Activated CD4-positive, alpha-beta T cell treated with anti-CD3 and anti-CD28 coated beads for 48 hours (primary cell): ENCODE results near the gene ITGAD.
A peak's percentile ranks its signal among the peaks of the same experiment; 100 is the strongest.

ENCODE experiments used
- DNase-seq: peaks from one replicate; pipeline ENCODE4 v3.0.0-alpha.2; 2020

The ITGAD gene

DNA sequence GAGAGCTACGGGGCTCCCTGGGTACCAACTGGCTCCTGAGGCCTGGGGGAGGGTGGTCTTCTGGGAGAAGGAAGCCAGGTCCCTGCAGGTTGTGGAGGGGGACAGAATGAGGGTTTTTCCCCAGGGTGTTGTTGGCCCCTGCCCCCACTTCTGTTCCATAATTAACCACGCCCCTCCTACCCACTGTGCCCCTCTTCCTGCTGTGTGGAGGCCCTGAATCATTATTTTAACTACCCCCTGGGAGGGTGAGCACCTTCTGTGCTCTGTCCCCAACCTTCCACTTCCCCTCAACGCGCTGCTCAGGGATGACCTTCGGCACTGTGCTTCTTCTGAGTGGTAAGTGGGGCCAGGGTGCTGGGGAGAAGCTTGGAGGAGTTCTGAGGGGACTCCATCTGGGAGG lies at the start of gene ITGAD:
ITGAD (plus strand) TSS at position 280 of the 400 bp plus-strand sequence; CDS start at position 306, 26 bp downstream.
- DNase-seq, result no peak

DNA sequence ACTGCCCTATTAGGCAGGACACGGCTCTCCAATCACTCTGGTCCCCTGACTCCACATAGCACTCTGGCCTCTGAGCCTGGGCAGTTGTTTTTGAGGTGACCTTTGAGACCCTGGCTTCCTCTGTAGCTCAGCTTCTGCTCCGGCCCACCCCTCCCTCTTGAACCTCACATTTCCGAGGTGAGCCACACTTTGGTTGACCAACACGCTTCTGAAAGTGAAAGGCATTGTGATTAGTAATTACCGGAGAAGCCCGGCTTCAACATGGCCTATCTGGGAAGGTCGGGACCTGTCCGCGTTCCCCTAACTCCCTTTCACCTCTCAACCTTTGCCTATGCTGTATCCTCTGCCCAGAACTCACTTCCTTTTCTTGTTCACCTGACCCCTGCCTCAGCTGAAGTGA lies 48.4 kb upstream of the ITGAD start:
- no peak for DNase-seq

DNA sequence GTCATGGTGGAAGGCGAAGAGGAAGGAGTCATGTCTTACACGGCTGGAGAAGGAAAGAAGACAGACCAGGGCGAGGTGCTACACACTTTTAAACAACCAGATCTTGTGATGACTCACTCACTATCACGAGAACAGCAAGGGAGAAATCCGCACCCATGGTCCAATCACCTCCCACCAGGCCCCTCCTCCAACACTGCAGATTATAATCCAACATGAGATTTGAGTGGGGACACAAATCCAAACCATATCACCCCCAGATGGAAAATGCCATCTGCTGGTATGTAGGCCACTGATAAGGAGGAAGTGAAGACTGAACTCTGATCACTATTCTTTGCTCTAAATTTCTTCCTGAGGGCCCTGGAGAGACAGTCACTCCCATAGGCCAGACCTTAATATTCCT lies 45.7 kb upstream of the ITGAD start:
- no peak for DNase-seq

DNA sequence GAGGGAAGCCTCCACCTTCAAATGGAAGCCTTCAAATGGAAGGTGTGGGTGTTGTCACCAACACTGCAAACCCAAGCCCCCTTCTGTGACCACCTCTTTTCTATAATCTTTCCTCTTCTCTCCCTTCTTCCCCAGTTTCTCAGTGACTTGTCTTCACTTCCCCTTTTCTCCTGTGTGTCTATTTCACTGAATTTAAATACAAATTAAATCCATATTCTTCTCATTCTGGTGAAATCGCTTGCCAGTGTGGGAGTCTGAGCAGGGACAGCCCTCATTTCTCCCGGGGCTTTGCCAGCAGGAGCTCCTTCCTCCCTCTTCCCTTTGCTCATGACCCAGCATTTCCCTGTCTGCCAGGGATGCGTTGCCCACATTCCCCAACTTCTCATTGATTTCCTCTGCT lies 44.6 kb upstream of the ITGAD start:
- DNase-seq, result no peak

DNA sequence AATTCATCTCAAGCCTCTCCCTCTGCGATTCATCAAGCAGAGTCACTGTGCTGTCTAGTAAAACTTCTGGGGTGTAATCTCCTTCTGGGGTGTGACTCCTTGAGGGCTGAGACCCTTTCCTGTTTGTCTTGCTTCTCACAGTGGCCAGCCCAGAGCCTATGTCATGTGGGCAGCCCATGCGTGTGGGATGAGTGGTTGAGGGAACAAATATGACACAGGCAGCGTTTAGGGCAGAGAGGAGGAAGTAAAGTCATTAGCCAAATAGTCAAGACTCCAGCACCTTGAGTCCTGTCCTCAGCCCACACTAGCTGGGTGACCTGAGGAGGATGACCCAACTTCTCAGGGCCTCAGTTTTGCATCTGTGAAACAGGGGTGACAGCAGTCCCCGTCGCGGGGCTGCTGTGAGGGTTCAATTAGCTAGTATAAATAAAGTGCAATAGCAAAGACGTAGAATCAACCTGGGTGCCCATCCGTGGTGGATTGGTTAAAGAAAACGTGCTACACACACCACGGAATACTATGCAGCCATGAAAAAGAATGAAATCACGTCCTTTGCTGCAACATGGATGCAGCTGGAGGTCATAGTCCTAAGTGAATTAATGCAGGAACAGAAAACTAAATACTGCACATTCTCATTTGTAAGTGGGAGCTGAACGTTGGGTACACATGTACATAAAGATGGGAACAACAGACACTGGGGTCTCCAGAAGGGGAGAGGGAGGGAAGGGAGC lies 42.7 kb upstream of the ITGAD start:
- peak; percentile 19 for DNase-seq

DNA sequence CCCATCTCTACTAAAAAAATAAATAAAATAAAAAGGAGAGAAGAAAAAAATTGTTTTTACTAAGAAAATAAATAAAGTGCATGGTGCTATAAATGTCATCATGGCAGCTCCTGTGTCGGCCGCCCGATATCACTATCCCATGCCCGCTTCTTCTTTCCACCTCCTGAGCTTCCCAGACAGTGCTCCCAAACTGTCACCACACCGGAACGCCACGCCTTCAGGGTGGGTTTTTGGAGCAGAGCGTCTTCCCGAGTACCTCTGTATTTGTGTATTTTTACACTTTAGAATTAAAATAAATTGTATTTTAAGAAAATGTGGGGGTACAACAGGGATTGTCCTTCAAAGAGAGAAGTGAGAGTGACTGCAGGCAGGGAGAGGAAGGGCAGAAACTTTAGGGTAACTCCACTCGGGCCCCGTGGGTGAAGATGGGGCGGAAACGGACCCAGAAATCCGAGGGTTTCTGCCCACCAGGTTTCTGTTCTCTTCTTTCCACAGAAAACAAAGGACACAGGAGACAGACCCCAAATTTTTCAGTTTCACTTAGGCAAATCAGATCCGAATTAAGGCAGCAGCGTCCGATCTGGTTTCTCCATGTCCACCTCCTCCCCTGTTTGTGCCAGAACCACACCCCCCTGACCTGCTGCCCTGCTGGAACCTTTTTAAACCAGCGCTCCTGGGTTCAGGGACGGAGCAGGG lies 41.7 kb upstream of the ITGAD start:
- DNase-seq, result no peak

DNA sequence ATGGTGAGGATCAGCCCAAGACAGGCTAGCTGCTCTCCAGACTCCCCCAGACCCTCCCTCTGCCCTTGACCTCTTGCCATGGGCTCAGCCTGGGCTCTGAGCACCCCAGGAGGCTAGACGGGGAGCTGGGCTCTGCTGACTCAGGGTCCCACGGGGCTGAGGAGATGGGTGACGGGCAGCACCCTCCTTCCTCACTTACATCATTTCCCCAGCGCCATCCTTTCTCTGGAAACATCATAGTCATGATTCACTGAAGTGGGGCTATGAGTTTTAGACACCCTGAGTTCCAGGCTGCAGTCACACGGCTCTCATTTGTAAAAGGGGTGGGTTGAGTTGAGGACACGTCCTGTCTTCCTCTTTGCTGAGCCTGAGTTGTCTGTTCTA lies 41.2 kb upstream of the ITGAD start:
- peak; percentile 61 for DNase-seq

DNA sequence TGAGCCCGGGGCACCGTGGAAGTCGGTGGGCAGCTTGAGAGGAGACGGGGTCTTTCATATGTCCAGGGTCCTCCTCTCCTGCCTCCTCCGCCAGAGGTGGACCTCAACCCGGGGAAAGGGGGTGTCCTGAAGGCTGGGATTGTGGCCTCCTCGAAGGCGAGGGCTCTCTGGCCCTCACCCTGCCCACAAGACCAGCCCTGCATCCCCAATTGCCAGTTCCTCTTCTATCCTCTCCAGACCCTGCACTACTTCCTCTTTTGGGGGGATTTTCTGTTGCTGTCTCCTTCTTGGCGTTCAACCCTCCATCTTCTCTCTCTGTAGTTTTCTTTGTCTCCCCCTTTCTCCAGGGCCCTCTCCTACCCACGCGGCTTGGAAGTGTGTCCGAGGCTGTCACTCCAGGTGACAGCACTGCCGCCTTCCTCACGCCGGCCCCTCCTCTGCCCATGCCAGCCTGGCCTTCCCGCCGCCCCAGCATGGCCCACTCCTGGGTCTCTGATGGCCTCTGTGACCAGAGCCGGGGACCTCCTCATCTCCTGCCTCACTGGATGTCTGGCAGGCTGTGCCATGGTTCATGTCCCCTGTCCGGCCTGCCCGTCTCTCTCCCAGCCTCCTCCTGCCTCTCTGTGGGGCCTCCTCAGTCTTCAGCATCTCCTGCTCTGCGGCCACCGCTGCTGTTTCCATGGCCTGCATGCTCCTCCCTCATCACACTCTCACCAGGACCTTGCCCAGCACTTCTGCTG lies 40.6 kb upstream of the ITGAD start:
- DNase-seq, result no peak

DNA sequence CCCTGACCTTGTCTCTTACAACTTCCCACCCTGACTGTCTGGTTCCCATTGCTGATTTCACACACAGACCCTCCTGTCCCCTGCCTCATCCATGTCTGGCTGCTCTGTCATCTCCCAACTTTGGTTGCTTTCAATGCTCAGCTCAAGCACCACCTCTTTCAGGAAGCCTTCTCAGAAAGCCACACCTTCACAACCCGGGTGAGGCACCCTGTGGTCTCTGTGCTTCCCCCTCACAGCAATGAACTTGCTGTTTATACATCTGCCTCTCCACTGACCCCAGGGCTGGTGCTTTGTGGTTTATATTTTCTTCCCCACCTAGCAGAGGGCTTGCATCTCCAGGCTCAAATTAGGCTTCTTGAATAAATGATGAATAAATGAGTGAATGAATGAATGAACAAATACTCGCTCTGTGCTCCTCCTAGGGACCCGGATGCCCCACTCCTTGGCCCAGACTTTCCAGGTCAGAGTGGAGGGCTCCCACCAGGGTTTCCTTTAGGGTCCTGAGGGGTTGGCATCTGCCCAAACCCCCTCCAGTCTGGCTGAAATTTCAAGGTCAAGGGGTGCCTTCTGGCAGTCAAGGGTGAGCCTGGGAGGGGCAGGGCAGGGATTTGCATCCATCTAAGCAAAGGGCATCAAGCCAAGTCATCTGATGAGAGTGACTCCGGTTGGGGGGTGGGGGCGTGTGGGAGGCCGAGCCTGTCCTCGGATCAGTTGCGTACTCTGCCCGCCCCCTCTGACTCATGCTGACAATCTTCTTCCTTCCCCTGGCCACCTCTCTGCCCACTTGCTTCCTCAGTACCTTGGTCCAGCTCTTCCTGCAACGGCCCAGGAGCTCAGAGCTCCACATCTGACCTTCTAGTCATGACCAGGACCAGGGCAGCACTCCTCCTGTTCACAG lies 38.5 kb upstream of the ITGAD start, which contains the start of gene ITGAX:
ITGAX (plus strand) TSS at position 783 of the 898 bp plus-strand sequence; CDS start at position 862, 79 bp downstream.
- peak; percentile 87 for DNase-seq

DNA sequence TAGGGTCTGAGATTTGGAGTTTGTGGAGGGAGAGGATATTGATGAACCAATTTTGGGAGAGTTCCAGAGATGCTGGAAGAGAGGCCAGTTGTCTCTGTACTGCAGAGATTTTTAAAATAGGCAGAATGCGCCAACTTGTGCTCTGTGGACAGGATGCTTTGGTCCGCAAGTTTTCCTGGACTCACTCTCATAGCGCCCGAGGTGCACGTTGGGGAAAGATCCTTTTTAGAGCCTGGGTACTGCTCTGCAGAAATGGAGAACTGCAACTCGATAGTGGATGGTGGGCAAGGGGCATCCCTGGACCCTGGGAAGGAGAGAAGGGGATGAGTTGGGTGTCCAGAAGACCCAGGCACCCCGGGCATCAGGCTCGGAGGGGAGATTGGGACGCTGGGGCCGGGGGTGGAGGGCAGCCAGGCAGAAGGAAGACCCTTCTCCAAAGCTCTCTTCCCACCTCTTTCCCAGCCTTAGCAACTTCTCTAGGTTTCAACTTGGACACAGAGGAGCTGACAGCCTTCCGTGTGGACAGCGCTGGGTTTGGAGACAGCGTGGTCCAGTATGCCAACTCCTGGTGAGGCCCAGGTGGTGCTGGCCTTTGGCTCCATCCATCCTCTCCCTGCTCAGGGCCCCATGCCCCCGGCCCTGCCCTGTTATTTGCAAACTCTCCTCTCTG lies 37.6 kb upstream of the ITGAD start:
- DNase-seq, result no peak

DNA sequence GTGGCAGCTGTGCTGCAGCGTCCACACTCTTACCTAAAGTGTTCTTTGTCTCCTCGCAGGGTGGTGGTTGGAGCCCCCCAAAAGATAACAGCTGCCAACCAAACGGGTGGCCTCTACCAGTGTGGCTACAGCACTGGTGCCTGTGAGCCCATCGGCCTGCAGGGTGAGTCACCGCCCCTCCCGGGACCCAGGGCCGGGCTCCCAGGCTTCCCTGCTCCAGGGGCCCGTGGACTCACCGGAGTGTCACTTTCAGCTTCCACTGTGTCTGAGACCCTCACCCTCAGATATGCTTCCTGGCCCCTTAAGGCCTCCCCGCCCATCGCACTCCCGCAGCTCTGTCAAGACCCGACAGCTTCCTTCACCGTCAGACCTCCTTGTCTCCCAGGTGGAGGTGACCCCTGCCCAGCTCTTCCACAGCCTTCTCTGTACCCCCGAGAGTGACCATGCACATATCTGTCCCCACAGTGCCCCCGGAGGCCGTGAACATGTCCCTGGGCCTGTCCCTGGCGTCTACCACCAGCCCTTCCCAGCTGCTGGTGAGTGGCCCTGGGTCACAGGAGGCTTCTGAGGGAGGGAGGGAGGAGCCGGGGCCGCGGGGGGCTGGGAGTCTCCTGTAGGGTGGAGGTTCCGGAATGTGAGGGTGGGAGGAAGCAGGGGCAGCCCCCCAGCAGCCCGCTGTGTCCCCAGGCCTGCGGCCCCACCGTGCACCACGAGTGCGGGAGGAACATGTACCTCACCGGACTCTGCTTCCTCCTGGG lies 36.4 kb upstream of the ITGAD start:
- no peak for DNase-seq

DNA sequence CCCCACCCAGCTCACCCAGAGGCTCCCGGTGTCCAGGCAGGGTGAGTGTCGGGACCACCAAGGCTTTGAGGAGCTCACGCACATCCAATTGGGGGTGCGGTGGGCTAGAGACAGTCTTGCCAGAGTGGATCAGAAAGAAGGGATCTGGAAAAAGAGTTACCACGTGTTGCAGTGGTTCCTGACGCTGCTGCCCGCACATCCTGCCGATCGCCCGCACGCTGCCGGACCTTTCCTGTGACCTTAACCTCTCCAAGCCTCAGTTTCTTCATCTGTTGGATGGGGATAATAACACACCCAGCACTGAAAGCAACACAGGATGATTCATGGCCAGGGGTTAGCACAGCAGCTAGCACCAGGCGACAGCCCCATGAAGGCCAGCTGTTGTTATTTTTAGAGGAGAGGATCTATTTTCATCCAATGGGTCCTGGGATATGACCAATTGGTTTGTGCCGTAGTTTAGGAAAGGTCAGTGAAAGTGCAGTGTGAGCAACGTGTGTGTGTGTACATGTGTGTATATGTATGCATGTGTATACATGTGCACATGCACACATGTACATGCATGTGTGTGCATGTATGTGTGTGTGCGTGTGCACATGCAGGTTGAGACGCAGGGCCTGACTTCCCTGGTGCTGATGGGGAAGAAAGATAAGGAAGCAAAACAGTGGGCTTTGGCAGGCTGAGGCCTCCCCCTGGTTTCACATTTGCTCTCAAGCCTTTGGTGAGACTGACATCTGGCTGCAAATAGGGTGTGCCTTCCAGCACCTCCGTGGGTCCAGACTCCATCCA lies 35.6 kb upstream of the ITGAD start:
- DNase-seq, result no peak

DNA sequence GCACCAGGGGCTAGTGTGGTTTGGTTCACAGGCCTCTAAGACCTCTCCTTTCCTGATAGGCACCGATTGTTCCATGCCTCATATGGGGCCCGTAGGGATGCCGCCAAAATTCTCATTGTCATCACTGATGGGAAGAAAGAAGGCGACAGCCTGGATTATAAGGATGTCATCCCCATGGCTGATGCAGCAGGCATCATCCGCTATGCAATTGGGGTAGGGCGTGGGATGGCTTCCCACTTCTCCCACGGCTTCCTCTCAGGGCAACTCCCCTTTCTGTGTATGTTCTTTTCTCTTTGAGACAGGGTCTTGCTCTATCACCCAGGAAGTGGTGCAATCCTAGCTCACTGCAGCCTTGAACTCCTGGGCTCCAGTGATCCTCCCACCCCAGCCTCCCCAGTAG lies 32.9 kb upstream of the ITGAD start:
- no peak for DNase-seq

DNA sequence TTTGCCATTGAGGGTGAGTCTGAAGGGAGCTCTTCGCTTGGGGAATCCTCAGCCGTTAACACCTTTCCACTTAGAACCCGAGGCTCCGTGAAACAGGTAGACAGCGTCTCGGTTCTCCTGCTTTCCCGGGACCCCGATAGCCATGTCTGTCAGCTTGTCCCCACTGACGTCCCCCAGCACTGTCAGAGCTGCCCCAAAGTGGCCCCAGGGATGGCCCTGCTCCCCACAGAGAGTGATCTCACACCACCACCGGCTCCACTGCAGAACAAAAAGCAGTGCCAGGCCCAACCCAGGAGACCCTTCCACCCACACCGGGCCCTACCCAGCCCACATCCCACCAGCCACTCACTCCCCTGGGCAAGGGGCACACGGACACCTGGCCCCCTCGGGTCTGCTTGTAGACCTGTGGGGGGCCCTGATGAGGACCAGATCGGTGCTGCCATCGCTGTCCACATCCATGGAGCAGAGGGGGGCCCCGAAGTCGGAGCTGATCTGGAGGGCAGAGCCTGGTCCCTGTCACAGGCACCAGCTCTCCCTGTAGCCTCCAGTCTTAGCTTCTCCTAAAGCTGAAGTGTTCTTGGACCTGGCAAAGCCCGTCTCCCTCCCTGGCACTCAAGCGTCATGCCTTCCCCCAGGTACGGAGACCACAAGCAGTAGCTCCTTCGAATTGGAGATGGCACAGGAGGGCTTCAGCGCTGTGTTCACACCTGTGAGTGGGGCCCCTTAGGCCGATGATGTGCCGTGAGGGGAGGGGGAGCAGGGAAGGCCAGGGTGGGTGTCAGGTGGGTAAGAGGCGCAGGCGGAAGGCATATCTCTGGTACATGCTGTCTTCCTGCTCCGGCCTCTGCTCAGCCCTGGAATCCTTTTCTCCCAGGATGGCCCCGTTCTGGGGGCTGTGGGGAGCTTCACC lies 31.7 kb upstream of the ITGAD start:
- DNase-seq, result no peak

DNA sequence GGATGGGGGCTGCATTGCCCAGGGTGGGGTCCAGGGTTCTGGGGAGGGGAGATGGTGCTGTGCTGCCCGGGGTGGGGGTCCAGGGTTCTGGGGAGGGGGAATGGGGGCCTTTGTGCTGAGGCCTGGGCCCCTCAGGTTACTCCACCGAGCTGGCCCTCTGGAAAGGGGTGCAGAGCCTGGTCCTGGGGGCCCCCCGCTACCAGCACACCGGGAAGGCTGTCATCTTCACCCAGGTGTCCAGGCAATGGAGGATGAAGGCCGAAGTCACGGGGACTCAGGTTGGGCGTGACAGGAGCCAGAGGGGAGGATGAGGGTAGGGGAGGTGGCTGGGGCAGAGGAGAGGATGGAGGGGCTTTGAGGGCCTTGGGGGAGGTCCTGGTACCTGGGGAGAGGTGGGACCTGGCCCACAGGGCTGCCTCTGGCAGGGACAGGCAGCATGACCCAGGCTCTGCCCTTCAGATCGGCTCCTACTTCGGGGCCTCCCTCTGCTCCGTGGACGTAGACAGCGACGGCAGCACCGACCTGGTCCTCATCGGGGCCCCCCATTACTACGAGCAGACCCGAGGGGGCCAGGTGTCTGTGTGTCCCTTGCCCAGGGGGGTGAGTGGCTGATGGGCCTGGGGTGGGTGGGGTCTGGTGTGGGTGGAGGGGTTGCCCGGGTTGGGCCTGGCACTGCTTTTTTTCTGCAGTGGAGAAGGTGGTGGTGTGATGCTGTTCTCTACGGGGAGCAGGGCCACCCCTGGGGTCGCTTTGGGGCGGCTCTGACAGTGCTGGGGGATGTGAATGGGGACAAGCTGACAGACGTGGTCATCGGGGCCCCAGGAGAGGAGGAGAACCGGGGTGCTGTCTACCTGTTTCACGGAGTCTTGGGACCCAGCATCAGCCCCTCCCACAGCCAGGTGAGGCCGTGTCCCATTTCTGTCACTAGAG lies 30.4 kb upstream of the ITGAD start:
- DNase-seq, result no peak

DNA sequence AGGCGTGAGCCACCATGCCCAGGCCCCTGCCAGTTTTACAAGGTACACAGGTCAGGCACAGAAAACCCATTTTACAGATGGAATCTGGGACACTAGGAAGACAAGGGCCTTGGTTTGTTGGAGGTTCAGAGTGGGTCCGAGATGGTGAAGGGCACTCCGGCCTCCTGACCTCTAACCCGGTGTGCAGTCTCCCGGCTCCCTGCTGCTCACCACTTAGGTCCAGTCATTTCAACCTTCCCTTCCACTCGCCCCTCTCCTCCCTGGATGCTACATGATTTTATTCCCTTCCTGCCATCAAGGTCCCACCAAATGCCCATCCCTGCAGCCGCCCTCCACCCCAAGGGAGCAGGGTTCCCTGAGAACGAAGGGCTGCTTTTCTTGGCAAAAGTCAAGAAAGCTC lies 29.4 kb upstream of the ITGAD start:
- DNase-seq, result no peak

DNA sequence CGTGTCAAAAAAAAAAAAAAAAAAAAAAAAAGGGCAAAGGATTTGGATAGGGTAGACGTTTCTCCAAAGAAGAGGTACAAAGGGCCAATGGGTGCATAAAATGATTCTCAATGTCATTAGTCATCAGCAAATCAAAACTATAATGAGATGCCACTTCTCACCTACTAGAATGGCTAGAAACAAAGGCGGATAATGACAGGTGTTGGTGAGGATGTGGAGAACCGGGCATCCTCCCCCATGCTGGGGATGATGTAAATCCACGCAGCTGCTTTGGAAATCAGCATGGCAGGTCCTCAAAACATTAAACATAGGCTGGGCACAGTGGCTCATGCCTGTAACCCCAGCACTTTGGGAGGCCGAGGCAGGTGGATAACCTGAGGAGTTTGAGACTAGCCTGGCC lies 28.7 kb upstream of the ITGAD start:
- DNase-seq, result no peak

DNA sequence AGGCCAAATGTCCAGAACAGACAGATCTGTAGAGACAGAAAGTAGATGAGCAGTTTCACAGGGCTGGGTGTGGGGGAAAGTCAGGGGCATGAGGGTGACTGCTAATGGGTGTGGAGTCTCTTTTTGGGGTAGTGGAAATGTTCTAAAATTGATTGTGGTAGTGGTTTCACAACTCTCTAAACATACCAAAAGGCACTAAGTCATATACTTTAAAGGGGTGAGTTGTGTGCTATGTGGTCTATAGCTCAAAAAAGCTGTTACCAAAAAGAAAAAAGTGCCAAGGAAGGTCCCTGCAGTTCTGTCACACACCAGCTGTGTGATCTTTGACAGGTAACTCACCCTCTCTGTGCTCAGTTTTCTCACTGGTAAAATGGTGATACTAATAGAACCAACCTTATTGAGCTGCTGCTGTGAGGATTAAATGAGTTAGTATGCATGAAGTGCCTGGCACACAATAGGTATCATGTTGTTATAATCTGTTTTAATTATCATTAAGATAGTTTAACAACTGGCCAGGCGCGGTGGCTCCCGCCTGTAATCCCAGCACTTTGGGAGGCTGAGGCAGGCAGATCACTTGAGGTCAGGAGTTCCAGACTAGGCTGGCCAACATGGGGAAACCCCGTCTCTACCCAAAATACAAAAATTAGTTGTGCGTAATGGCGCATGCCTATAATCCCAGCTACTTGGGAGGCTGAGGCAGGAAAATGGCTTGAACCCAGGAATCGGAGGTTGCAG lies 27.8 kb upstream of the ITGAD start:
- DNase-seq, result no peak
